Activated B cell treated with CpG ODN at 0.5 μM for 24 hours (primary cell): ENCODE measurements around the gene NTHL1. TPM values are rescaled to one million over a fixed set of nuclear protein-coding genes. Genes with fewer than 3 reads are reported as not detected.

Experiments used
- ATAC-seq: fragments of 200-7000 bp; cut with Tn5 transposase; one replicate; pipeline ENCODE4 v1.10.0; 2021; ENCODE audit warnings: low read depth, mild to moderate bottlenecking, moderate library complexity
- CTCF ChIA-PET: fragments of 350-600 bp; sonication (Branson Sonifier 250); formaldehyde crosslinking; loops from one replicate; lab custom pipeline; 2021; ENCODE audit warnings: antibody characterized with exemption; lab: Charles Lee
- POLR2A ChIA-PET: fragments of 350-600 bp; sonication (Branson Sonifier 250); formaldehyde crosslinking; loops from one replicate; lab custom pipeline; 2021; ENCODE audit warnings: antibody characterized with exemption; lab: Charles Lee
- DNase-seq: peaks from one replicate; pipeline ENCODE4 v3.0.0; 2022
- H3K27ac Mint-ChIP-seq: one replicate; pipeline ENCODE4 v1.8.0; 2020; ENCODE audit warnings: mixed read lengths
- H3K27me3 Mint-ChIP-seq: one replicate; pipeline ENCODE4 v1.8.0; 2021; ENCODE audit warnings: mixed read lengths
- H3K36me3 Mint-ChIP-seq: one replicate; pipeline ENCODE4 v1.8.0; 2021; ENCODE audit warnings: low read depth, mixed read lengths
- H3K4me1 Mint-ChIP-seq: one replicate; pipeline ENCODE4 v1.8.0; 2021; ENCODE audit warnings: mixed read lengths
- H3K4me3 Mint-ChIP-seq: one replicate; pipeline ENCODE4 v1.8.0; 2020; ENCODE audit warnings: mild to moderate bottlenecking, mixed read lengths
- H3K9me3 Mint-ChIP-seq: one replicate; pipeline ENCODE4 v1.8.0; 2020; ENCODE audit warnings: mixed read lengths
- CTCF ChIP-seq: fragments of 200-600 bp; IDR thresholded peaks from one replicate; pipeline ENCODE4 v1.8.0; 2022; ENCODE audit warnings: antibody characterized with exemption, mild to moderate bottlenecking
- intact Hi-C: fragments of 100-400 bp; cut with micrococcal nuclease; formaldehyde crosslinking; loops from one replicate; pipeline ENCODE4 v1.15.1; 2024
- total RNA-seq: library from RNA; stranded (reverse); gene quantifications from 2 replicates; pipeline ENCODE4 v1.2.3, GENCODE V29; 2022

NTHL1 gene
- total RNA-seq: 10.5 and 11.5 TPM in 2 replicates

- H3K4me3 Mint-ChIP-seq: peak within 1 kb of the TSS; percentile 89
- no peak for TF ChIP-seq CTCF
- peaks cover 24% of the 10 kb centered on the region for H3K4me1 Mint-ChIP-seq
- no peaks in the 10 kb centered on the region for H3K27me3 Mint-ChIP-seq
- DNase-seq (peak; percentile 93), ATAC-seq (peak; percentile 95)
- ChIA-PET CTCF (interaction anchor here (0.7 to 1.2 kb wide), 2 partner anchors 44 to 92 kb away, joined by 4 to 5 read pairs; no protein-coding TSS in a partner anchor), POLR2A (interaction anchor here (0.6 to 1.9 kb wide), 14 partner anchors 10 to 485 kb away, joined by 3 to 30 read pairs (median 4); partner anchors contain the start of genes MLST8, NHERF2, RPS2 and TRAF7)
- intact Hi-C loops: loop anchor here (1.0 to 5.0 kb wide), 5 partner anchors 24 to 158 kb away; partner anchors contain the start of genes MLST8, NDUFB10 and ZNF598
- peak within 1 kb of the TSS; percentile 66 for H3K27ac Mint-ChIP-seq
- peaks cover 21% of the 10 kb centered on the region for H3K36me3 Mint-ChIP-seq
- H3K9me3 Mint-ChIP-seq: no peaks in the 10 kb centered on the region
These were observed at the start of gene NTHL1, which contains the start of gene TSC2 for GRCh38 chr16:2047330-2048115. Gene NTHL1, minus strand, starts transcription at chr16:2047834. Its CDS starts 11 bp downstream, at chr16:2047823. Gene TSC2, plus strand, starts transcription at chr16:2047985. Its CDS starts 631 bp downstream, at chr16:2048616.

GRCh38 chr16:2096853-2097595 is 49.4 kb upstream of the NTHL1 start:
- peaks cover 38% of the 10 kb centered on the region for H3K36me3 Mint-ChIP-seq
- H3K4me1 Mint-ChIP-seq: no peaks in the 10 kb centered on the region
- H3K27me3 Mint-ChIP-seq: no peaks in the 10 kb centered on the region
- H3K27ac Mint-ChIP-seq: no peak overlapping the region
- POLR2A ChIA-PET: no interaction called here
- no peak for ATAC-seq
- no peak for DNase-seq
- H3K4me3 Mint-ChIP-seq: no peak overlapping the region
- H3K9me3 Mint-ChIP-seq: no peaks in the 10 kb centered on the region
- CTCF ChIA-PET: no interaction called here
- TF ChIP-seq CTCF: no peak
- intact Hi-C loops: no loop called here

- H3K27ac Mint-ChIP-seq: no peak overlapping the region
- ChIA-PET POLR2A (no interaction called here), CTCF (no interaction called here)
- DNase-seq (no peak), ATAC-seq (no peak)
- no peaks in the 10 kb centered on the region for H3K27me3 Mint-ChIP-seq
- H3K9me3 Mint-ChIP-seq: no peaks in the 10 kb centered on the region
- no peak overlapping the region for H3K4me3 Mint-ChIP-seq
- no peaks in the 10 kb centered on the region for H3K4me1 Mint-ChIP-seq
- TF ChIP-seq CTCF: no peak
- H3K36me3 Mint-ChIP-seq: peaks cover 33% of the 10 kb centered on the region
- intact Hi-C loops: no loop called here
These were observed 48.4 kb upstream of the NTHL1 start for GRCh38 chr16:2095918-2096582.

- ChIA-PET CTCF (no interaction called here), POLR2A (no interaction called here)
- peaks cover 30% of the 10 kb centered on the region for H3K36me3 Mint-ChIP-seq
- H3K9me3 Mint-ChIP-seq: no peaks in the 10 kb centered on the region
- TF ChIP-seq CTCF: no peak
- no peak overlapping the region for H3K4me3 Mint-ChIP-seq
- ATAC-seq: no peak
- no peak overlapping the region for H3K27ac Mint-ChIP-seq
- no peak for DNase-seq
- no peaks in the 10 kb centered on the region for H3K27me3 Mint-ChIP-seq
- no peaks in the 10 kb centered on the region for H3K4me1 Mint-ChIP-seq
- intact Hi-C loops: no loop called here
These were observed 47.8 kb upstream of the NTHL1 start for GRCh38 chr16:2095315-2095853.
